Endodermal cell (in vitro differentiated cells): ENCODE results near the gene CD6. TPM values are rescaled to one million over a fixed set of nuclear protein-coding genes. Genes with fewer than 3 reads are reported as not detected.

ENCODE experiments used
- DNase-seq: peaks from one replicate; pipeline ENCODE4 v3.0.0-alpha.2; 2017
- H3K27ac ChIP-seq: 2 replicates; pipeline ENCODE4 v1.5.1; 2013; ENCODE audit warnings: mild to moderate bottlenecking, low read depth, low read length, moderate library complexity
- H3K27me3 ChIP-seq: 2 replicates; pipeline ENCODE4 v1.6.1; 2013; ENCODE audit warnings: mild to moderate bottlenecking, low read length, moderate library complexity; ENCODE audit not compliant: insufficient read depth, control insufficient read depth, poor library complexity, severe bottlenecking
- H3K36me3 ChIP-seq: 2 replicates; pipeline ENCODE4 v1.7.0; 2013; ENCODE audit warnings: mild to moderate bottlenecking, low read length, moderate library complexity; ENCODE audit not compliant: control insufficient read depth, insufficient read depth
- H3K4me1 ChIP-seq: one replicate; pipeline ENCODE4 v1.7.0; 2013; ENCODE audit warnings: low read length; ENCODE audit not compliant: control insufficient read depth, insufficient read depth
- H3K4me3 ChIP-seq: 2 replicates; pipeline ENCODE4 v1.5.1; 2013; ENCODE audit warnings: mild to moderate bottlenecking, low read length, moderate library complexity
- H3K9ac ChIP-seq: 2 replicates; pipeline ENCODE4 v1.6.1; 2013; ENCODE audit warnings: mild to moderate bottlenecking, low read length, moderate library complexity; ENCODE audit not compliant: poor library complexity, severe bottlenecking; ENCODE audit errors: extremely low read depth
- H3K9me3 ChIP-seq: 2 replicates; pipeline ENCODE4 v1.6.1; 2013; ENCODE audit warnings: mild to moderate bottlenecking, low read length, moderate library complexity; ENCODE audit not compliant: control insufficient read depth
- H3K27ac Mint-ChIP-seq: 2 replicates; pipeline ENCODE4 v1.8.0; 2020; ENCODE audit warnings: mixed read lengths
- H3K27me3 Mint-ChIP-seq: 2 replicates; pipeline ENCODE4 v1.8.0; 2021; ENCODE audit warnings: mild to moderate bottlenecking, mixed read lengths; ENCODE audit not compliant: insufficient read depth
- H3K36me3 Mint-ChIP-seq: 2 replicates; pipeline ENCODE4 v1.8.0; 2020; ENCODE audit warnings: low read depth, mixed read lengths
- H3K4me1 Mint-ChIP-seq: 2 replicates; pipeline ENCODE4 v1.8.0; 2020; ENCODE audit warnings: mixed read lengths
- H3K4me3 Mint-ChIP-seq: 2 replicates; pipeline ENCODE4 v1.8.0; 2020; ENCODE audit warnings: mild to moderate bottlenecking, moderate library complexity, mixed read lengths
- H3K9me3 Mint-ChIP-seq: 2 replicates; pipeline ENCODE4 v1.8.0; 2020; ENCODE audit warnings: mild to moderate bottlenecking, mixed read lengths
- CTCF ChIP-seq: fragments of 200-600 bp; sonication (generic); conservative IDR thresholded peaks from 2 replicates; pipeline ENCODE4 v1.5.0; 2021; ENCODE audit warnings: antibody characterized with exemption, mild to moderate bottlenecking
- WGBS, 2 experiments: methylation state at CpG; one replicate each; pipeline versions ENCODE4 v1.1.5 to v1.1.7; 2013; ENCODE audit warnings: missing lambda C conversion rate in 2 of 2, mixed read lengths in 1 of 2; ENCODE audit not compliant: insufficient coverage in 1 of 2, insufficient read length in 1 of 2; 5-methylcytosine and 5-hydroxymethylcytosine counted together
- total RNA-seq, 2 donors: library from RNA; stranded (reverse); fragmentation: NEBNext Ultra II Directional in 1 of 2; extraction: Animal tissue kit (Norgen Biotek cat#: 25700) in 1 of 2; gene quantifications; 2 replicates in 1 of 2; 3 replicates in 1 of 2; pipeline ENCODE4 v1.2.1, GENCODE V29; 2021

The CD6 gene
- total RNA-seq, 2 donors from 2014 or later: 1.5 to 1.6 TPM

- peaks cover 2% of the 10 kb centered on the region for H3K36me3 Mint-ChIP-seq
- no peaks in the 10 kb centered on the region for H3K4me1 ChIP-seq
- TF ChIP-seq CTCF: no peak
- H3K9ac ChIP-seq: no peak overlapping the region
- H3K27ac ChIP-seq: no peak overlapping the region
- peaks cover 5% of the 10 kb centered on the region for H3K4me1 Mint-ChIP-seq
- H3K9me3 Mint-ChIP-seq: peaks cover 10% of the 10 kb centered on the region
- peaks cover 34% of the 10 kb centered on the region for H3K27me3 ChIP-seq
- 89 to 92% methylated on average over 6 of the region's 6 CpGs for WGBS, 2 experiments
- no peak overlapping the region for H3K4me3 Mint-ChIP-seq
- no peak overlapping the region for H3K4me3 ChIP-seq
- H3K9me3 ChIP-seq: peaks cover 9% of the 10 kb centered on the region
- no peak for DNase-seq
- H3K27me3 Mint-ChIP-seq: peaks cover 41% of the 10 kb centered on the region
- no peak overlapping the region for H3K27ac Mint-ChIP-seq
- H3K36me3 ChIP-seq: no peaks in the 10 kb centered on the region
Measured at GRCh38 chr11:60964801-60965200, 6.7 kb upstream of the CD6 start.

- Histone ChIP-seq H3K27me3 (peaks cover 16% of the 10 kb centered on the region), H3K4me1 (no peaks in the 10 kb centered on the region), H3K27ac (no peak overlapping the region), H3K9me3 (peaks cover 9% of the 10 kb centered on the region), H3K36me3 (no peaks in the 10 kb centered on the region), H3K4me3 (no peak overlapping the region), H3K9ac (no peak overlapping the region)
- H3K4me3 Mint-ChIP-seq: no peak overlapping the region
- WGBS, 2 experiments: 90% methylated on average over 2 to 4 of the region's 4 CpGs
- H3K27me3 Mint-ChIP-seq: peaks cover 25% of the 10 kb centered on the region
- no peak for TF ChIP-seq CTCF
- no peak for DNase-seq
- H3K36me3 Mint-ChIP-seq: peaks cover 2% of the 10 kb centered on the region
- peaks cover 10% of the 10 kb centered on the region for H3K9me3 Mint-ChIP-seq
- H3K27ac Mint-ChIP-seq: no peak overlapping the region
- peaks cover 5% of the 10 kb centered on the region for H3K4me1 Mint-ChIP-seq
Measured at GRCh38 chr11:60966890-60967289, 4.6 kb upstream of the CD6 start.

DNA sequence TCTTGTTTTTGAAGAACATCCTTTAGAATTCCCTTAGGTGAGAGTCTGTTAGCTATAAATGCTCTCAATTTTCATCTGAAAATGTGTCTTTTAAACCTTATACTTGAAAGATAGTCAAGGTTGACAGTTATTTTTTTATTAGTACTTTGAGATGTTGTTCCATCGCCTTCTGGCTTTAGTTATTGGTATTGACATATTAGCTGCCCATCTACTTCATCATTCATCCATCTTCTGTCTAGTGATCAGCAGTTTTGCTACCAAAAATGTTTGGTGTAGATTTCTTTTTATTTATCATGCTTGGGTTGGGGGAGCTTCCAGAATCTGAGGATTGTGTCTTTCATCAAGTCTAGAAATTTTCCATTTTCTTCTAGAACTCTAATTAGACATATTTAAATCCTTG lies 3.3 kb upstream of the CD6 start:
- peaks cover 2% of the 10 kb centered on the region for H3K36me3 Mint-ChIP-seq
- H3K27ac Mint-ChIP-seq: no peak overlapping the region
- H3K4me3 Mint-ChIP-seq: no peak overlapping the region
- Histone ChIP-seq H3K4me1 (no peaks in the 10 kb centered on the region), H3K27ac (no peak overlapping the region), H3K9me3 (peaks cover 9% of the 10 kb centered on the region), H3K9ac (no peak overlapping the region), H3K36me3 (no peaks in the 10 kb centered on the region), H3K27me3 (peaks cover 23% of the 10 kb centered on the region), H3K4me3 (no peak overlapping the region)
- peaks cover 26% of the 10 kb centered on the region for H3K27me3 Mint-ChIP-seq
- peaks cover 5% of the 10 kb centered on the region for H3K4me1 Mint-ChIP-seq
- DNase-seq: no peak
- no peak for TF ChIP-seq CTCF
- peaks cover 10% of the 10 kb centered on the region for H3K9me3 Mint-ChIP-seq
- no CpG with 5 or more reads among the region's 1 CpG for WGBS, 2 experiments
